ENCODE measurements around the gene ZNF783.
"Not testable (repeated sequence)": the region's sequence is repeated elsewhere in the genome, so short reads cannot be mapped to it uniquely, and the experiment has no call there.

ZNF783 gene

DNA sequence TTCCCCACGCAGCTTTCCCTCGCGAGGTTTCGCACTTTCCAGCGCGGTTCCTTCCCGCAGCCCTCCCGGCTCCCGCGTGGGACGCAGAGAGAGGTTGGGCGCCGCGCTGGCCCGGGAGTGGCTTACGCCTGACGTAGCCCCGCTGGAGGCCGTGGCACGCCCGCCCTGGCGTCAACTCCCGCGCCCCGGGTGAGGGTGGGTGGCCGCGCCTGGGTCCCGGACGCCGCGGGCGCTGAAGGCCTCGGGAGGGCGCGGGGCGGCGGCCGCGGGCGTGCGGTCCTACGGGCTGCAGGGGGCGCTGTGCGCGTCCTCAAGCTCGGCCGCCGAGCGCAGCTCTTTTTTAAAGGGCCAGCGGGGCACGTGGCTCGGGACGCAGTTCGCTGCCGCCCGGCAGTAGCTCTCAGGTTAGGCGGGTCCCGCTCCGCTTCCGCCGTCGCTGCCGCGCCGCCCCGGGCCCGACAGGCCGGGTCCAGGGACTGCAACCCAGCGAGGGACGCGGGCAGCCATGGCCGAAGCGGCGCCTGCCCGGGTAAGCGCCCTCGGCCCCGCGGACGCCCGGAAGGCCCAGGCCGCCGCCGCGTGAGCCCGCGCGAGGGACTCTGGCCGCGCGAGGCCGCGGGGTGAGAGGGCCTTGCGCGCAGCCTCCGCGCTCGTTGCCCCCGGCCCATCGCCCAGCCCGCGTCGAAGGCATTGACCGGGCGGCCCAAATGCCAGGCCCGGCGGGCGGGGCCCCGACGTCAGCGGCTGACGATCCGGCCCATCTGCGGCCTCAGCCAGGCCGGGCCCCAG lies at the start of gene ZNF783:
Gene ZNF783 (plus strand): TSS at position 368 of the 789 bp plus-strand sequence. CDS start 138 bp downstream, at position 506.
- DNase-seq: peak; percentile 64

DNA sequence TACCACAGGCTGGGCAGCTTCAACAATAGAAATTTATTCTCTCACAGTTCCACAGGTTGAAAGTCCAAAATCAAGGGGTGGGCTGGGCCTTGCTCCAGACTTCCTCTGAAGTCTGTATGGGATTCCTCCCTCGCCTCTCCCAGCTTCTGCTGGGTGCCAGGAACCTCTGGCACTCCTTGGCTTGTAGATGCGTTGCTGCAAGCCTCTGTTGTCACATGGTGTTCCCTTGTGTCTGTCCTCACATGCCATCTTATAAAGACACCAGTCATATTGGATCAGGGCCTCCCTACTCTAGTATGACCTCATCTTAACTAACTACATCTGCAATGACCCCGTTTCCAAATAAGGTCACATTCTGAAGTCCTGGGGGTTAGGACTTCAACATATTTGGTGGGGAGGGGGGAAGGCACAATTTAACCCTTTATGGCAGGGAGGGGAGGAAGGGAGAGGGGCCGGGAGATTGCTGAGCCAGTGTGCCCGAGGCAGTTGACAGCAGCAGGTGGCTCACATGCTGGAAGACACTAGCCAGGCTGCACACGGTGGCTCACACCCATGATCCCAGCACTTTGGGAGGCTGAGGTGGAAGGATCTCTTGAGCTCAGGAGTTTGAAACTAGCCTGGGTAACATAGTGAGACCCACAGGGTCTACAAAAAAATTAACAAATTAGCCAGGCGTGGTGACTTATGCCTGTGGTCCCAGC lies 47.8 kb upstream of the ZNF783 start:
- DNase-seq: no peak

DNA sequence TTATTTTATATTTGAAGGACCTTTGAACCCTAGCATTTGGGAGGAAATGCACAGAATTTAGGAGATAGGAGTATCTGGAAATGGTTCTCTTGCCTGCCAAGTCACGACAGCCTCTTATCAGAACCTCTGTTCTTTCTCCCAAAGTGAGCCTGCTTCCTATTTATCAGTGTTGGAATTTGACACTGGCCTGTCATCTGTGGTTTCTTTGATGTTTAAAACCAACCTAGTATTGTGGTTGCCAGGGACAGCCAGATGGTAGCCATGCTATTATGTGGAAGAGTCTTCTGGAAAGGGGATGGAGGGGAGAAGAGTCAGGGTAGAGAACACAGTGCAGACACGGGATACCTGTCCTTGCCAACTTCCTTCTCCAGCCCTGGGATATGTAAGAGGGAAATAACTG lies 45.6 kb upstream of the ZNF783 start:
- no peak for DNase-seq

DNA sequence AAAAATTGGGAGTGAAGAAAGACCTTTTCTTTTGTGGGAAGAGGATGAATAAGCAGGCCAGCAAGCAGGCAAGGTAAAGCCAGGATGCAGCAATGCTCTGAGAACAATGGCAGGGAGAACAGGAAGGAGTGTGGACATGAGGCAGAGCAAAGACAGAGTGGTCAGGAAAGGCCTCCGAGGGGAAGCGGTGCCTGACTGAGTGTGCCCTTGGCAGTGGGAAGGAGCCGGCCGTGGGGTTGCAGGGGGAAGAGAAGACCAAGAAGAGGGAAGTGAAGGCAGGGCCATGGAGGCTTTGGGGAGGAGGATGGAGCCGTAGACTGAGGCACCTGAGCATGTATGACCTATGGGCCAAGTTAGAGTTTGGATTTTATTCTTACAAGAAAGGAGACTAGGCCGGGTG lies 44.4 kb upstream of the ZNF783 start:
- no peak for DNase-seq

DNA sequence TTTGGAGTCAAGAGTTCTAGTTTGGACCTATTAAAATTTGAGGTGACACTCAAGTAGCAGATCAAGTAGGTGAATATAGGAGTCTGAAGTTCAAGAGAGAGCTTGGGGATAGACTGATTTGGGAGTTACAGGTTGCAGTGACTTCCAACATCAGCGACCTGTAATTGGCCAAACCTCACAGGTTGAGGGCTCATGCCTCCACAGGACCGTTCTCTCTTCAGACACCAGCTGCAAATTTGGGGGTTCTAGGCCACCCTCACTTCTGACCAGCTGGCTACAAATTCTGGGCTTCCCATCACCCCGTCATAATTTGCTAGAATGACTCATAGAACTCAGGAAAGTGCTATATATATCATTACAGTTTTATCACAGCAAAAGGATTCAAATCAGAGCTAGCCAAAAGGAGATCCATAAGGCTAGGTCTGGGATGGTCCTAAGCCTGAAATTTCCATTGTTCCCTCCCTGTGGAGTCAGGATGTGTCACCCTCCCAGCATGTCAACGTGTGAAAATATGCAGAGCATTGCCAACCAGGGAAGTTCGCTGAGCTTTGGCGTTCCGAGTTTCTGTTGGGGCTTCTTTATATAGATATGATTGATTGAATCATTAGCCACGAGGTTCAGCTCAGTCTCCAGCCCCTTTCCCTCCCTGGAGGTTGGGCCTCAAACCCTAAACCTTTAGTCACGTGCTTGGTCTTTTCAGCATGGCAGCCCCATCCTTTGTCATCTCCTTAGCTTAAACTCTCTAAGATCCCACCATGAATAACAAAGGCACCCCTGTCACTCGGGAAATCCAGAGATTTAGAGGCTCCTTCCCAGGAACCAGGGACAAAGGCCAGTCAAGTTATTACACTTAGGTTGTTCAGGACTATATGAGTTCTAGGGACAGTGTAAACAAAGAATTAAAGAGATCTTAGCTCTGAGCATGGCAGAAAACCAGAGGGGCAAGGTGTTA lies 43.3 kb upstream of the ZNF783 start:
- no peak for DNase-seq

DNA sequence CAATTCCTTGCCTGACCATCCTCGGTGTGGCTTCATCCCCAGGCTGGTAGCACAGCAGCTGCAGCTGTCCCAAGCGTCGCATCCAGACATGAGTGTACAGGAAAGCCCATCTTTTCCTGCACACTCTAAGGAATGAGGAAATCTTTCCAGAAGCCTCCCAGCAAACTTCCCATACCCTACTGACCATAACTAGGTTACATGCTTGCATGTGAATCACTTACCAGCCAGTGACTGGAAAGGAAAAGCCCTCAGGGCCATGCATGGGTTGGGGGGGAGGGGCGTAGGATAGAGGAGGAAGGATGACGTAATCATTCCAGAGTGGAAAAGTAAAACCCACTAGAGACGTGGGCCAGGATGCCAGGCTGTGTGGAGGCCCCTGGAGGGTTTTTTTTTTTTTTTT lies 41.5 kb upstream of the ZNF783 start:
- no peak for DNase-seq

DNA sequence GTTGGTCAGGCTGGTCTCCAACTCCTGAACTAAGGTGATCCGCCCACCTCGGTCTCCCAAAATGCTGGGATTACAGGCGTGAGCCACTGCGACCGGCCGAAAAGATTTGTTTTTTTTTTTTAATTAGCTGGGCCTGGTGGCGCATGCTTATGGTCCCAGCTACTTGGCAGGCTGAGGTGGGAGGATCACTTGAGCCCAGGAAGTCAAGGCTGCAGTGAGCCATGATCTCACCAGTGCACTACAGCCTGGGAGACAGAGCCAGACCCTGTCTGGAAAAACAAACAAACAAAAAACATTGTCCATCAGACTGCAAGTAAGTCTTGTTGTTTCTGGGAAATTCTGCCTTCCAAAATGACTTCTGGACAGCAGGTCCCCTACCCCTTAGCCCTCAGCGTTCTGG lies 38.8 kb upstream of the ZNF783 start:
- no peak for DNase-seq

DNA sequence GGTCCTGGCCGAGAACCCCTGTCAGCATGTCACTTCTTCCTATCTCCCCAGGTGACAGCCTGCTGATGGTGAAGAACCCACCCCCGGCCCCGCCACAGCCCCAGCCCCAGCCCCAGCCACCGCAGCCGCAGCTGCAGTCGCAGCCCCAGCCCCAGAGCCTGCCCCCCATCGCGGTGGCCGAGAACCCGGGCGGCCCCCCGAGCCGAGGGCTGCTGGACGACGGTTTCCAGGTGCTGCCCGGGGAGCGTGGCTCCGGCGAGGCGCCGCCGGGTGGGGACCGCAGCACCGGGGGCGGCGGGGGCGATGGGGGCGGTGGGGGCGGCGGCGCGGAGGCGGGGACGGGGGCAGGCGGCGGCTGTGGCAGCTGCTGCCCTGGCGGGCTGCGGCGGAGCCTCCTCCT lies 38.2 kb upstream of the ZNF783 start:
- DNase-seq: no peak

DNA sequence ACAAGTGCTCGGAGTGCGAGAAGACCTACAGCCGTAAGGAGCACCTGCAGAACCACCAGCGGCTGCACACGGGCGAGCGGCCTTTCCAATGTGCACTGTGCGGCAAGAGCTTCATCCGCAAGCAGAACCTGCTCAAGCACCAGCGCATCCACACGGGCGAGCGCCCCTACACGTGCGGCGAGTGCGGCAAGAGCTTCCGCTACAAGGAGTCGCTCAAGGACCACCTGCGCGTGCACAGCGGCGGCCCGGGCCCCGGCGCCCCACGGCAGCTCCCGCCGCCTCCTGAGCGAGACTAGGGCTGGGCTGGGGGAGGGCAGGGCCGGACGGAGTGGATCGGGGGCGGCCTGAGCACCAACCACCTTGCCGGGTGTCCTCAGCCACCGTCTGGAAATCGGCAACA lies 37.6 kb upstream of the ZNF783 start:
- no peak for DNase-seq

DNA sequence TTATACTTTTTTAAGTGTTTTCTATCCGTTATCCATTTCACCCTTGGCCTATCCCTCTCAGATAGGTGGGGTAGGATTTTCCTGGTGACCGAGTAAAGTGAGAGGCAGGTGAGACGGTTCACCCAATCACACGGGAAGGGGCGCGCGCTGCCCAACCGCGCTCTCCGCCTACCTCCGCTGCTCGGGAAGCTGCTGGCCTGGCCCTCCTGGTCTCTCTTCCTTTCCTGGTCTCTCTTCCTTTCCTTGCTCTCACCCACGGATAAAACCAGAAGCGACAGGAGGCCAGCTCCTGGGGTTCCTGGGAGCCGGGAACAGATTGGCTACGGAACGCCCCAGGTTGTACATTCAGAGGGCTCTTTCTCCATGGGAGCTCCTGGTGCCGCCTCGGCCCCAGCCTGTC lies 36.9 kb upstream of the ZNF783 start:
- DNase-seq: no peak

DNA sequence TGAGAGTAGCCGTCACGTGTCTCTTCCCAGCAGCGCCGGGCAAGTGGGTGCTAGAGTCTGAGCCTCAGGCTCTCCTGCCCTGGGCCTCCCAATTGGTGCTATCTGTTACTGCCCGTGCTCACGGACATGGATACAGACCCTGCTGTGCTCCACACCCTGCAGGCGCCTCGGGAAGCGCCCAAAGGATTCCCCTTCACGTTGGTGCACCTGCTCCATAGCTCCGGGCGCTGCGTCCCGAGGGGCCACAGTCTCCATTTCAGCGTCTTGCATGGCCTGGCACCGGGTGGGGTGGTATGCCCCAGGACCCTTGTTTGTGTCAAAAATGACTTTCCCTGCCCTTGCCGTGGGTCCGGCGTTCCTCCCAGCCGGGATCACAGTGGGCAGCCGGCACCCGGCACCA lies 36.3 kb upstream of the ZNF783 start:
- no peak for DNase-seq

DNA sequence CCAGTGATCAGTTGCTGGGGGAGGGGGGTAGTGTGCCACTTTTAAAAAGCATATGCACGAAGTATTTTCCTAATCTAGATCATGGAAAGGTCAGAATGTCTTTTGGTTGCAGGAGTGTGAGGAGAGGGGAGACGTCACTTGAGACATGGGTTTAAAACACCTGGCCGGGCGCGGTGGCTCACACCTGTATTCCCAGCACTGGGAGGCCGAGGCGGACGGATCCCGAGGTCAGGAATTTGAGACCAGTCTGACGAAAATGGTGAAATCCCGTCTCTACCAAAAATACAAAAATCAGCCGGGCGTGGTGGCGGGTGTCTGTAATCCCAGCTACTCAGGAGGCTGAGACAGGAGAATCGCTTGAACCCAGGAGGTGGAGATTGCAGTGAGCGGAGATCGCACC lies 35.6 kb upstream of the ZNF783 start:
- DNase-seq: not testable (repeated sequence)

DNA sequence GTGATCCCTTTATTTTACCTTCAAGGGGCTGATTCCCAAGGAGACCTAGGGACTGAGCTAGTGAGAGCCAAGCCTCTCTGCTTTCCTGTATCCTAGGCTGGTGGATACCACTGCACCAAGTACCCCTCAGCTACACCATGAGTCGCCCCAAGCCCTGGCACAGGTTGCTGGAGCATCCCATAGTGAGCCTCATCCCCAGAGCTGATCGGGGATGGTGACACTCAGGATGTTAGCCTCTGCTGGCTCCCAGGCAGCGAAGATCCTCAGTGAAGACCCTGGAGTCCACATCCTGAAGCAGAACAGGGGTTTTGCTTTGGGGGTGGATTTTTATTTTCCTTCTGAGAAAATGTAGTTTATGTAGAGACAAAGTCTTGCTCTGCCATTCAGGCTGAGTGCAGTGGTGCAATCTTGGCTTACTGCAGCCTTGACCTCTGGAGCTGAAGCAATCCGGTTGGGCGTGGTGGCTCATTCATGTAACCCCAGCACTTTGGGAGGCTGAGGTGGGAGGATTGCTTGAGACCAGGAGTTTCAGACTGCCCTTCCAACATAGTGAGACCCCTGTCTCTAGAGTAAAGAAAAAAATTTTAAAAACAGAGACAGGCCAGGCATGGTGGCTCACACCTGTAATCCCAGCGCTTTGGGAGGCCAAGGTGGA lies 35.0 kb upstream of the ZNF783 start:
- DNase-seq: no peak

DNA sequence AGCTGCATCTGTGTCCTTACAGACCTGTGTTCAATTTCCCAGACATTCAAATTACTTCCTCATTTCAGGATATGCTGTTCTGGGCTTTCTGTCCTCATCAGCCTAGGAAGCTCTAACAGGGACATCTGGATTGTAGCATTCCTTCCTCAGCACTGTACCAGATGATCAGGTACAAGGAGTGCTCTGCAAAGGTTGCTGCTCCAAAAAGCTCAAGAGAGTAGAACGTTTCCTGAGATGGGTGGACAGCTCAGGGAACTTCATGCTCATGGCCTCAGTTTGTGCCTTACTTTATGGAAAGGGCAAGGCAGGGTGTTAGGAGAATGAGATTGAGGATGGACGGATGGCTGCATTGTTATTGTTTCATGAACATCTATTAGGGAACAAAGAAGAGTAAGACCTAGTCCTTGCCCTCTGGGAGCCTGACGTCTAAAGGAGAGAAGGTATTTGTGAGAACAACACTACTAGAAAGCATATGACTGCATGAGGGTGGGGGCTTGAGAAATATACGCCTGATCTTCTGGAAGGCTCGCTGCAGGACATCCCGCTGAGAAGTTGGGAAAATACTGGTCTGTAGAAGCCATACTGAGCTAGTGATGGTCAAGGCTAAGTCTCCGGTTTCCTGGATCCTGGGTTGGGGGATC lies 33.0 kb upstream of the ZNF783 start:
- DNase-seq: no peak

DNA sequence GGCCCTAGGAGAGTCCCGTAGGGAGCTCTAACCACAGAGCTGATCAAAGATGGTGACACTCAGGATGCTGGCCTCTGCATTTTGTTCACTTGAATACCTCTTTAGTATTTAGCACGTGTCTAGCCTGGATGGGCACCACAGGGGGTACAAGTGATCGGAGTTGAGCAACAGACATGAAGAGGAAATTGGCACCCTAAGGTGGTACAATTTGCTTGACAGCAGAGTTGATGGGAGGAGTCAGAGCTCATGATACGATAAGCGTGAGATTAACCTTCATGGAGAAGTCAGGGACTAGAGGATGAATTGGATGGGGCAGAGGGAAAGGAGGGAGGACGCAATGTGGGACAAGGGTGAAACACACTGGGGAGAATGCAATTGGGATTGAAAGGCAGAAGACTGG lies 32.5 kb upstream of the ZNF783 start:
- no peak for DNase-seq

DNA sequence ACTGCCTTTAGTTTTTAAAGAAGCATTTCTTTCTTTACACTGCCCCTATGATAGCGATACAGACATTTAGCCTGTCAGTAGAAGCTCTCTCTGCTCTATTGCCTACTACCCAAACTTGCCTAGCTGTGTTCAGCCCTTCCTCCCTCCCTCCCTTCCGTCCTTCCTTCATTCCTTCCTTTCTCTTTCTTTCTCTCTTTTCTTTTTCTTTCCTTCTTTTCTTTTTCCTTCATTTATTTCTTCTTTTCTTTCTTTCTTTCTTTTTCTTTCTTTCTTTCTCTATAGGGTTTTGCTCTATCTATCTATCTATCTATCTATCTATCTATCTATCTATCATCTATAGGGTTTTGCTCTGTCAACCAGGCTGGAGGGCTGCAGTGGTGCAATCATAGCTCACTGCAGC lies 29.6 kb upstream of the ZNF783 start:
- DNase-seq: no peak

DNA sequence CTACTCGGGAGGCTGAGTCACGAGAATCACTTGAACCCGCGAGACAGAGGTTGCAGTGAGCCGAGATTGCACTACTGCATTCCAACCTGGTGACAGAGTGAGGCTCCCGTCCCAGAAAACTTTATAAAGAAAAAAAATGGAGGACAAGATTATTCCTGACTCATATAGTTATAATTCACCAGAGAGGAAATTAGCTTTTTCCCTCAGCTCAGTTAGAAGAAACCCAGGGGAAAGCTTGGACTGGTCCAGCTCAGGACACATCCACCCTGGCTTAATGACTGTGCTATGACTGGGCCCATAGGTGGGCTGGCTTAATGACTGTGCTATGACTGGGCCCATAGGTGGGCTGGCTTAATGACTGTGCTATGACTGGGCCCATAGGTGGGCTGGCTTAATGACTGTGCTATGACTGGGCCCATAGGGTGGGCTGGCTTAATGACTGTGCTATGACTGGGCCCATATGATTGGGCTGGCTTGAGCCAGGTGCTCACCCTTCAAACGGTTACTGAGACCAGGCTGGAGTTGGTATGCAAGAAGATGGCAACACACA lies 28.3 kb upstream of the ZNF783 start:
- not testable (repeated sequence) for DNase-seq

DNA sequence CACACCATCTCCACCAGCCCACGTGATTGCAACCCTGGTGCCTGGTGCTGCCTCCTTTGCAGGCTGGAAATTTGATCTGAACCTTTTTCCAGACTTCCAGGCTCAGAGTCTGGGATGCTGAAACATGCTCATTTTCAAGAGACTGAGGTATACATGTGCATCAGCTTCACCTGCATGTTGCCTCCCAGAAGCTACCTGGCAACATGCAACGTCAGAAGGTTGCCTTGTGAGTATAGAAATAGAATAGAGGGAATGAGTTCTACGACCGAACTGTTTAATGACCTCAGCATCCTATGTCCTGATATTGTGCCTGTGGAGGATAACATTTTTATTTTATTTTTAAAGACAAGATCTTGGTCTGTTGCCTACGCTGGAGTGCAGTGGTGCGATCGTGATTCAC lies 24.5 kb upstream of the ZNF783 start:
- DNase-seq: no peak

DNA sequence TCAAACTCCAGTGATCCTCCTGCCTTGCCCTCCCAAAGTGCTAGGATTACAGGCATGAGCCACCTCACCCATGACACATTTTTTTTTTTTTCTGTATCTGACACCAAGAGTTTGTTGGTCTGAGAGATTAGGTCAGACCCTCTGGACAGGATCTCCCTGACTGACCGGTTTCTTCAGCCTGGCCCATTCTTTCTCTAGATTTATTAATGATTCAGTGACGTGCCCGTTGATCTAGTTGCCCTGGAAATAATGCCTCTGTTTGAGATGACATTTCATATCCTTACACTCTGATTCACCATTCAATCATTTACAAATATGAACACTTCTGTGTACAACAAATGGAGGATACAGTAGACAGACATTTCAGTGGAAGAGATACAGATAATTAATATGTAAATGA lies 23.9 kb upstream of the ZNF783 start:
- no peak for DNase-seq

DNA sequence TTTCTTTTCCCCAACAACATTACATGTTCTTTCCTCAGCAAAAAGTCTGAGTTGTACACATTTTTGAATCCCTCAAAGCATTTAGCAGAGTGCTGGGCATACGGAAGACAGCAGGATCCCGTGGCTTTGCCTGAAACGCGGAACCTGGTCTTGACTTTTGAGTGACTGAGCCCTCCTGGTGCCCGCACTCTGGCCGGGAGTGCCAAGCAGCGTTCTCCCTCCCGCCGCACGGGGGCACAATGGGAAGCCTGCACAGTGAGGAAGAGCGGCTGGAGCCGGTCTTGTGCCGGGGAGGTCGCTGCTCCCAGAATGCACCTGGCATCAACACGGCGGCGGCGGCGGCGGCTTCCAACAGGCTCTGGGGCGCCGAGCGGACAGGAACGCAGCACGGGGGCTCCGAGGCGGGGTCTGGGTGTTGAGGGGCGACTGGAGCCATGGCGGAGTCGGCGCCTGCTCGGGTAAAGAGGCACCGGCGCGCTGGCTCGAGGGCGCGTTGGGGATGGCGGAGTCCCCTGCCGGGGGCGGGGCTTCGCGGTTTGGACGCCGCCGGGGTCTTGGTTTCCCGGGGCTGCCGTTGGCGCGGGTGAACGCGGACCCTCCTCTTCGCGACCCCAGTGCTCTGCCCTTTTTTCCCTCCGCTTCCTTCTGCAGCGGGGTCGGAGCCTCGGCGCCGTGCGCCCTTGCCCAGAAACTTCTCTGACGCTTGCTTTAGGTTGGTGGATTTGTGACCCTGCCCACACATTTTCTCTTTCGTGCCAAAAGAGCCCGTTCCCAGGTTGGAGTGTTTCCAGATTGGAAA lies 22.5 kb upstream of the ZNF783 start, which contains the start of gene ZNF212:
Gene ZNF212 (plus strand): TSS at position 307 of the 799 bp plus-strand sequence. CDS start 128 bp downstream, at position 435.
- DNase-seq: peak; percentile 85

DNA sequence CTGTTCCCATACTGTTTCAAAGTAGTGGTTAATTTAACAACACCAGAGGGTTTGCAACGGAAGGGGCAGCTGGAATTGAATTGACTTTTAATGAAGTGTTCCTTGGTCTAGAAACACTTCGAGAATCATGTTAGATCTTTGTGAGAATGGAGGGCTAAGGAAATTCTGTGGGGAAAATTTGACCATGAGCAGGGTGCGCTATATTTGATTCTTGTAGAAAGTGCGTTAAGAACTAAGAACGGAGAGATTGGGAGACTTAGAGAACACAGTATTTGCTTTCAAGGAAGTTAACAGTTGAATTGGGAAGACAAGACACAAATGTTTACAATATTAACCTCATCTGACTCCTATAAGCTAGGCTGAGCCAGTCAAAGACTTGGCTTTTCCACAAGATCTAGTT lies 21.4 kb upstream of the ZNF783 start:
- no peak for DNase-seq
